IMR-90 (cell line): ENCODE results near the gene NFKB1. TPM values are rescaled to one million over a fixed set of nuclear protein-coding genes. Genes with fewer than 3 reads are reported as not detected.

Source experiments
- ATAC-seq: fragments of 200-7000 bp; cut with Tn5 transposase; 2 replicates; pipeline ENCODE4 v1.9.1; 2020; ENCODE audit warnings: low read depth, mild to moderate bottlenecking, moderate library complexity
- BruUV-seq: library from RNA; stranded (reverse); fragments of 400-500 nt; replicated peaks from 2 replicates; lab custom pipeline; 2021; lab: Mats Ljungman, UMichigan
- CTCF ChIA-PET: fragments of 300-600 bp; formaldehyde crosslinking; extraction: SDS; loops from one replicate; lab custom pipeline; 2021; ENCODE audit warnings: antibody characterized with exemption; lab: Yijun Ruan, JAX
- POLR2A ChIA-PET: fragments of 300-600 bp; sonication (Branson Sonifier 250); formaldehyde crosslinking; loops from one replicate; lab custom pipeline; 2022; ENCODE audit warnings: antibody characterized with exemption; ENCODE audit not compliant: unreplicated experiment; lab: Charles Lee
- DNase-seq: peaks from one replicate; pipeline ENCODE4 v3.0.0; 2013
- H2AFZ ChIP-seq: replicated peaks from 2 replicates; pipeline ENCODE3; 2013; ENCODE audit warnings: low read length, mild to moderate bottlenecking; ENCODE audit not compliant: poor library complexity
- H2AK5ac ChIP-seq: 2 replicates; pipeline ENCODE4 v1.6.1; 2013; ENCODE audit warnings: low read depth, low read length, inconsistent platforms
- H2AK9ac ChIP-seq: replicated peaks from 2 replicates; pipeline ENCODE3; 2013; ENCODE audit warnings: mild to moderate bottlenecking, low read depth, low read length, moderate library complexity; ENCODE audit not compliant: poor library complexity
- H2BK120ac ChIP-seq: 2 replicates; pipeline ENCODE4 v1.6.1; 2013; ENCODE audit warnings: low read depth, low read length, inconsistent platforms
- H2BK15ac ChIP-seq: 3 replicates; pipeline ENCODE4 v1.6.1; 2013; ENCODE audit warnings: low read depth, low read length, inconsistent platforms
- H2BK20ac ChIP-seq: 2 replicates; pipeline ENCODE4 v1.6.1; 2013; ENCODE audit warnings: low read depth, mild to moderate bottlenecking, inconsistent platforms, low read length, moderate library complexity
- H2BK5ac ChIP-seq: 2 replicates; pipeline ENCODE4 v1.6.1; 2013; ENCODE audit warnings: mild to moderate bottlenecking, low read depth, low read length, inconsistent platforms; ENCODE audit not compliant: poor library complexity, severe bottlenecking
- H3K14ac ChIP-seq: replicated peaks from 2 replicates; pipeline ENCODE4 v1.6.1; 2013; ENCODE audit warnings: low read depth, low read length, inconsistent platforms
- H3K18ac ChIP-seq: 2 replicates; pipeline ENCODE4 v1.6.1; 2013; ENCODE audit warnings: low read depth, low read length, control low read depth
- H3K23ac ChIP-seq: 2 replicates; pipeline ENCODE4 v1.6.1; 2013; ENCODE audit warnings: low read depth, low read length, inconsistent platforms
- H3K27ac ChIP-seq: 2 replicates; pipeline ENCODE4 v1.5.1; 2013; ENCODE audit warnings: mild to moderate bottlenecking, control low read depth, low read length; ENCODE audit not compliant: insufficient read depth
- H3K27me3 ChIP-seq: 2 replicates; pipeline ENCODE4 v1.6.1; 2013; ENCODE audit warnings: low read length; ENCODE audit not compliant: control insufficient read depth, insufficient read depth
- H3K36me3 ChIP-seq: 2 replicates; pipeline ENCODE4 v1.6.1; 2013; ENCODE audit warnings: low read length, mixed read lengths; ENCODE audit not compliant: control insufficient read depth, insufficient read depth
- H3K4ac ChIP-seq: 2 replicates; pipeline ENCODE4 v1.6.1; 2013; ENCODE audit warnings: low read depth, low read length, inconsistent platforms
- H3K4me1 ChIP-seq: 2 replicates; pipeline ENCODE4 v1.6.1; 2013; ENCODE audit warnings: low read length, mixed read lengths; ENCODE audit not compliant: control insufficient read depth, insufficient read depth
- H3K4me2 ChIP-seq: 2 replicates; pipeline ENCODE4 v1.6.1; 2013; ENCODE audit warnings: low read depth, mild to moderate bottlenecking, control low read depth, low read length, moderate library complexity
- H3K4me3 ChIP-seq: 2 replicates; pipeline ENCODE4 v1.5.1; 2013; ENCODE audit warnings: low read depth, mild to moderate bottlenecking, control low read depth, low read length, moderate library complexity; ENCODE audit not compliant: insufficient read depth
- H3K56ac ChIP-seq: 2 replicates; pipeline ENCODE4 v1.6.1; 2013; ENCODE audit warnings: low read length, inconsistent platforms; ENCODE audit not compliant: insufficient read depth; ENCODE audit errors: extremely low read depth
- H3K79me1 ChIP-seq, 2 experiments: 2 replicates each; pipeline ENCODE4 v1.6.1; 2013; ENCODE audit warnings: low read length in 2 of 2, inconsistent platforms in 1 of 2, low read depth in 1 of 2
- H3K9ac ChIP-seq: 2 replicates; pipeline ENCODE4 v1.6.1; 2013; ENCODE audit warnings: low read depth, low read length, control low read depth
- H3K9me1 ChIP-seq: 2 replicates; pipeline ENCODE4 v1.6.1; 2013; ENCODE audit warnings: low read length, inconsistent platforms; ENCODE audit not compliant: insufficient read depth
- H3K9me3 ChIP-seq: 2 replicates; pipeline ENCODE4 v1.6.1; 2013; ENCODE audit warnings: low read length; ENCODE audit not compliant: control insufficient read depth, insufficient read depth
- H4K20me1 ChIP-seq: 2 replicates; pipeline ENCODE4 v1.6.1; 2013; ENCODE audit warnings: low read length, inconsistent platforms; ENCODE audit not compliant: insufficient read depth
- H4K5ac ChIP-seq: 2 replicates; pipeline ENCODE4 v1.6.1; 2013; ENCODE audit warnings: mild to moderate bottlenecking, low read depth, low read length, control low read depth
- H4K8ac ChIP-seq, 2 experiments: 2 replicates each; pipeline ENCODE4 v1.6.1; 2013; ENCODE audit warnings: low read depth in 2 of 2, low read length in 2 of 2, control low read depth in 1 of 2, inconsistent platforms in 1 of 2
- H4K91ac ChIP-seq: 2 replicates; pipeline ENCODE4 v1.6.1; 2013; ENCODE audit warnings: low read depth, low read length, inconsistent platforms; ENCODE audit not compliant: insufficient read depth
- CEBPB ChIP-seq: IDR thresholded peaks from 2 replicates; pipeline ENCODE4 v1.6.1; 2012; ENCODE audit warnings: low read depth, low read length, improper control_type of control experiment
- MXI1 ChIP-seq: IDR thresholded peaks from 2 replicates; pipeline ENCODE4 v1.6.1; 2012; ENCODE audit warnings: low read depth, mild to moderate bottlenecking, low read length, moderate library complexity, borderline replicate concordance
- WGBS, 2 experiments: methylation state at CpG; one replicate each; pipeline versions ENCODE4 v1.1.5 to v1.1.7; 2013; ENCODE audit warnings: missing lambda C conversion rate in 2 of 2; ENCODE audit not compliant: insufficient read length in 1 of 2; ENCODE audit errors: extremely low coverage in 2 of 2; 5-methylcytosine and 5-hydroxymethylcytosine counted together
- dilution Hi-C: fragments of 300-500 bp; cut with HindIII; formaldehyde crosslinking; loops from one replicate; pipeline ENCODE4 v1.14.3; 2018; ENCODE audit warnings: low sequenced_read_pairs; ENCODE audit not compliant: unreplicated experiment
- in situ Hi-C: fragments of 300-500 bp; cut with MboI; formaldehyde crosslinking; loops from 3 replicates; pipeline ENCODE4 v1.14.3; 2019; ENCODE audit warnings: low sequenced_read_pairs, inconsistent platforms, mixed read lengths
- intact Hi-C: fragments of 100-400 bp; cut with micrococcal nuclease; formaldehyde crosslinking; loops from 2 replicates; pipeline ENCODE4 v1.10.0; 2022
- polyA plus RNA-seq, 3 experiments: library from polyadenylated mRNA; depleted of rRNA; stranded (reverse); fragments of >200 nt; gene quantifications; 2 replicates each; pipeline ENCODE4 v1.2.3, GENCODE V29; 2012; ENCODE audit warnings: low replicate concordance in 1 of 3
- total RNA-seq: library from RNA; depleted of rRNA; stranded (reverse); fragments of >200 nt; gene quantifications from 2 replicates; pipeline ENCODE4 v1.2.3, GENCODE V29; 2012

Gene NFKB1
- total and polyA plus RNA-seq, 2 of the 4 experiments (the other 2 are of a cell fraction): 19.8 to 24.6 TPM

GRCh38 chr4:102574317-102574716 is 73.2 kb downstream of the NFKB1 start:
- no TSS peak for BruUV-seq

More at GRCh38 chr4:102574317-102574716, 73.2 kb downstream of the NFKB1 start:
- no peak overlapping the region for H2BK5ac ChIP-seq
- ATAC-seq: peak; percentile 53
- no peaks in the 10 kb centered on the region for H3K9me3 ChIP-seq
- H3K9me1 ChIP-seq: peaks cover 3% of the 10 kb centered on the region; the same call in 1 of the 2 replicates
- H4K91ac ChIP-seq: no peak overlapping the region
- H3K18ac ChIP-seq: no peak overlapping the region
- H3K79me1 ChIP-seq: peaks cover 10 to 11% of the 10 kb centered on the region in 2 experiments; a peak in 1 of 4 replicates
- H3K9ac ChIP-seq: no peak overlapping the region
- no peak overlapping the region for H3K56ac ChIP-seq
- H2AFZ ChIP-seq: no peak overlapping the region
- no peak overlapping the region for H2BK15ac ChIP-seq
- no peaks in the 10 kb centered on the region for H4K20me1 ChIP-seq
- in situ Hi-C loops (no loop called here), intact Hi-C loops (no loop called here), dilution Hi-C loops (no loop called here)
- DNase-seq: peak; percentile 63
- H3K4me2 ChIP-seq: no peak overlapping the region
- H2AK5ac ChIP-seq: no peak overlapping the region
- H3K4ac ChIP-seq: no peak overlapping the region
- no peak overlapping the region for H4K5ac ChIP-seq
- no peak overlapping the region for H3K23ac ChIP-seq
- H3K4me1 ChIP-seq: no peaks in the 10 kb centered on the region
- H3K27ac ChIP-seq: no peak overlapping the region
- WGBS, 2 experiments: no CpG with 5 or more reads among the region's 2 CpGs
- TF ChIP-seq CEBPB: peak; percentile 15; the same call in 1 of the 2 replicates
- no peak for TF ChIP-seq MXI1
- no peak overlapping the region for H2BK20ac ChIP-seq
- CTCF ChIA-PET: no interaction called here
- H3K4me3 ChIP-seq: no peak overlapping the region
- H2AK9ac ChIP-seq: no peak overlapping the region
- no peak overlapping the region for H2BK120ac ChIP-seq
- no peak overlapping the region for H3K14ac ChIP-seq
- no peak overlapping the region for H4K8ac ChIP-seq
- no peaks in the 10 kb centered on the region for H3K27me3 ChIP-seq
- POLR2A ChIA-PET: no interaction called here
- peaks cover 17% of the 10 kb centered on the region for H3K36me3 ChIP-seq
